ENCODE data around the gene TMEM109.

The TMEM109 gene

DNA sequence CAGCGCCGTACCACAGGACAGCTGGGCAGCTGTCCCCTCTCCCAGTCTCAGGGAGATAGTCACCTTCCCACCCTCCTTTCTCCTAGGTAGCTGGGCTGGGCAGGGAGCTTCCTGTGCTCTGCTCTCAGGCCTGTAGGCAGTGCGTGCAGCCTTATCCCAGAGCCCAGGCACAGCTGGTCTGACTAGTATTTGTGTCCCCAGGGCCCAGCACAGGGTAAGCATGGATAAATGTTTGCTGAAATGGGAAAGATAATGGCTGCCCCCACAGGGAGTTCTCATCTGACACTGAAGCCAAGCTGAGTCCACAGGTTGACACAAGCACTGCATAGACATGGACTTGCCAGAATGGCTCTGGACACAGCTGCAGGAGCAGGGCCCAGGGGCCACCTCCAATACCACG, 28.3 kb downstream of the TMEM109 start:
- DNase-seq (ENCODE audit: low spot score) = no peak

DNA sequence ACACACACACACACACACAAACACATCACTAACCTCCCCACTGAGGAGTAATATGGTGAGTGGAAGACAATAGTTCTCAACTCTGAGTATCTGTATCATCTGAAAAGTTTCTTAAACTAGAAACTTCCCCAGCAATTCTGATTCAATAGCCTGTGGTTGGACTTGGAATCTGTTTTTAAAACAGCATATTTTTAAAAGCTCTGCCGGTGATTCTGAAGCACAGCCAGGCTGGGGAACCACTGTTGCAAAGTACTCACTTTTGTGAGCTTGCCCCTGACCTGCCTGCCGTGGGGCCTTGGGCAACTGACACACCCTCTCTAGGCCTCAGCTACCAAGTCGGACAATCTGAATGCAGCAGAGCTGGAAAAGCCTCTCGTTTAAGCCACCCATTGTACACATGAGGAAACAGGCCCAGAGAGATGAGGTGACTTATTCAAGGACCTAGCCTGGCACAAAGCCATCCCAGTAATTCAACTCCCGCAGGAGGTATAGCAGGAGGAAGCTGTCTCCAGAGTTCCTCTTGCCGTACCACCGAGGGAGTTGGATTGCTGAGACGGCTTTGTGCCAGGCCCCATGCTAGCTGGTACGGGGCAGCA, 29.1 kb downstream of the TMEM109 start:
- no peak for DNase-seq (ENCODE audit: low spot score)

DNA sequence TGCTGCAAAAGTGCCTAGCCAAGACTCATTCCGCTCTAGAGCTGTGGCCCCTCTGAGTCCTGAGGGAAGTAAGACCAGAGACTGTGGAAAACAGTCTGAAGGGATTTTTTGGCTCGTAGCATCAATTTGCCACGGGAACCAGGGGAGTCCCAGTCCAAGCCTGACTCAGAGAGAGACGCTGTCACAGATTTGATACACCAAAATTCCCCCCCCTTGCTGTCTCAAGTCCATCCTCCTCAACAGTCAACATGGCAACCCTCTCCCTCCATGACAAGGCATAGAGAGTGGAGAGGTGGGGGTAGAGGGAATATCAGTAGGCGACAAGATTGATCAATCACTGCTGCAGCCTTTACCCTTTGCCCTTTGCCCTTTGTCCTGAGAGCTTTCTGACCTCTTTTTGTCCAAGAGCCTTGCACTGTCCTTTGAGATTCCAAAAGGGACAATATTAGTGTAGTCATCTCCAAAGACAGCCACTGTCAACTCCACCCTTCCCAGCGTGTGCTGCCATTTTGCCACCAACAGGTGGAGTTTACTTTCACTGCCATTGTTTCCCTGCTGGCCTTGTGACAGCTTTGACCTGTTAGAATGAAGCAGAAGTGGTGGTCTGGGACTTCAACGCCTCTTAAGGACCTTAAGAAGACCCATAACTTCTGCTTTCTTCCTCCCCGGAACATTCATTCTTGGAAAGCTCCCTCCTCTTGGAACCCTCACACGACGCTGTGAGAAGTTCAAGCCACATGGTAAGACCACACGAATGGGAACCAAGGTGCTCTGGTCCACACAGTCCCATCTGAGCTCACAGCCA, 30.7 kb downstream of the TMEM109 start:
- no peak for DNase-seq (ENCODE audit: low spot score)

DNA sequence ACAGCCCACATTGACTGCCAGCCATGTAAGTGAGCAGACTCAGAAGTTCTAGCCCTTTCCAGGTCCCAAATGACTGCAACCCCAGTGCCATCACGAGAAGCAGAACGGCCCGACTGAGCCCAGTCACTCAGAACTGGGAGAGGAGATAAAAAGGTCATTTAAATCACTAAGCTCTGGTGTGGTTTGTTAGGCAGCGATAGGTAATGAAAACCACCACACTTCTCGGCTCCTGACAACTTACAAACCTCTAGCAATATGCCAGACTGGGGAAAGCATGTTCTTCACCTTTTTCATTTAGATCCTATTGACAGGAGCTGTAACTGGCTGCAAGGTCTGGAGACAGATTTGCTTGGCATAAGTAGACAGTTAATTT, 31.3 kb downstream of the TMEM109 start:
- DNase-seq (ENCODE audit: low spot score) = no peak

DNA sequence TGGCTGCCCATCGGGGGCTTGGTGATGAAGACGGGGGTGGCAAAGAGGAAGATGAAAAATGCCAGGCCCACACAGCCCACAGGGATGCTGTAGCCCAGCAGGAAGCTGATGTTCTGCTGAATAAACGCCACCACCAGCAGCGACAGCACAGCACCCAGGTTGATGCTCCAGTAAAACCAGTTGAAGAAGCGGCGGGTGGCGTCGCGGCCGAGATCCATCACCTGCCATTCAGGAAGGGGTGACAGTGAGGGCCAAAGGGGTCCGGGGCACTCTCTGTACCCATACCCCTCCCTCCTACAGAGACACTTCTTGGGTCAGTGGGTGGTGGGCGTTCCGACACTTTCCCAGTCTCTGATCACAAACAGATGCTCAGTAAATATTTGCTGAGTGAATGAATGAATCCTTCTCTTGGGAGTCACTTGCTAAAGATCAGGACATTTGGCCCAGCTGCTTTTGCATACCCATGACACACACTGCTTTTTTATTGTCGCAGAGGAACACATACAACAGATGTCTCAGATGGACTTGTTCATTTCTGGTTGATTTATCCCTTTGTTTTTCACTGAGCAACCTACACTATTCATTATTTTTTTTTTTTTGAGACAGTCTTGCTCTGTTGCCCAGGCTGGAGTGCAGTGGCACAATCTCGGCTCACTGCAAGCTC, 32.8 kb downstream of the TMEM109 start:
- no peak for DNase-seq (ENCODE audit: low spot score)

DNA sequence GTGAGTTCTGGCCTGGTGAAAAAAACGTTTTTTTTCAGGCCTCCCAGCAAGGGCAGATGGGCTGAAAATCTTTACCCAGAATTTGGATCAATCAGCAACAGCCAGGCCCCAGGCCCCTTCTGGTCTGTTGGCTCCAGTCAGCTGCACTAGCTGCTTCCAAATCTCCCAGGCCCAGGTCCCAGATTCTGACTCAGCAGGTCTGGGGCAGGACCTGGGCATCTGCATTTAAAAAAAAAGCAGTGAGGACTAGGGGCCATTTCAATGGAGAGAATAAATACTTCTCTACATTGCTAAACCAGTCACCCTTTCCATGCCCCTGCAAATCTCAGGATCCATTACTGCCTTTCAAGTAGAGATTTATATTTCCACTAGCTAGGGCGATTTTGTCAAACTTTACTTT, 33.7 kb downstream of the TMEM109 start:
- no peak for DNase-seq (ENCODE audit: low spot score)

DNA sequence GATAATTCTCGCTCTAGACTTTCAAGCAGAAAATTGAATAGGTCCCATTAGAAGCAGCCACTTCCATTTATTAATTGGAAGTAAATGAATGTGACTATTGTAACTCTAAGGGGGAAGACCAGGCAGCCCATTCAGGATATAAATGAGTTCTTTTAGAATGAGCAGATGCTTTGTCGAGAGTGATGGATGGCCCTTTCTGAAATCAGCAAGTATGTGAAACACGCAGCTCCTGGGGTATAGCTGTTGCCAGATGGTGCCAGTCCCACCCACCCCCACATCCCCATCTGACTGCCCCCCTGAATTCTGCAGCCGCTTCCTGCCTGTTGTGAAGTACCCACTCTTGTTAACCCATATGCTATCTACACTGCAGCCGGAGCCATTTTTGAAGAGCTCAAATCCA, 34.3 kb downstream of the TMEM109 start:
- peak; percentile 58 for DNase-seq (ENCODE audit: low spot score)

DNA sequence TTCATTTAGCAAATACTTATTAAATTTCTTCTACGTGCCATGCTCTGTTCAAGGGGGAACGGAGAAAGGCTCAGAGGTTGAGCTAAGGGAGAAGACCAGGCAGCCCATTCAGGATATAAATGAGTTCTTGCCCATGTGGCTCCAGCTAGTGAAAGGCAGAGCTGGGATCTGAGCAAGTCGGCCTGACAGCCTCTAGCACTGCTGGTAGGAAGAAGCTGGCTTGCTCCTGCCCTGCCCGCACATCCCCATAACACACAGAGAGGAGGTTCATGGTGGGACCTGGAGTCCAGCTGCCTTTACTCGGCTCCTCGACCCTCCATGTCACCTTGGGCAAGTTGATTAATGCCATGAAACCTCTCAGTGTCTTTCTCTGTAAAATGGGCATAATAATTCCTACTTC, 36.1 kb downstream of the TMEM109 start:
- DNase-seq (ENCODE audit: low spot score) = no peak

DNA sequence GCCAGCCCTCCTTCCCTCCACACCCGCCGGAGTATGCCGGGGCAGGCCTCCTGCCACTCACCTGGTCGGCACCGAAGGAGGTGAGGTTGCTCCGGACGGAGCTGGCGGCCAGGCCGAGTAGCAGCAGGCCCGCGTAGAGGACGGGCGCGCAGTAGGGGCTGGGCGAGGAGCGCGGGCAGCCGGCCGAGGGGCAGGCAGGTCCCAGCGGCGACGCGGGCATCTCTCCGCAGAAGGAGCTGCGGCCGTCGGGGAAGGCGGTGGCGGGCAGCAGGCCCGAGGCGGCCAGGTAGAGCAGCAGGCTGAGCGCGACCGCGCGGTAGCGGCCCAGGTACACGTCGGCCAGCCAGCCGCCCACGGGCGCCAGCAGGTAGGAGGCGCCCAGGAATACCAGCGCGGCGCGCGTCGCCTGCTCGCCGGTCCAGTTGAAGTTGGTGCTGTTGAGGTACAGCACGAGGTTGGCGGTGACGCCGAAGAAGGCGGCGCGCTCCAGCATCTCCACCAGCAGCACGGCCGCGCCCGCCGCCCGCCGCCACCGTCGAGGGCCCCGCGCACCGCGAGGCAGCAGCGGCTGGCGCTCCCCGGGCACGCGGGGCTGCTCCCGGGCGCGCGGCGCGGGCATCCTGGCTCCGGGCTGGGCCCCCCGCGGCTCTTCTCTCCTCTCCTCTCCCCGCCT, 37.1 kb downstream of the TMEM109 start:
- no peak for DNase-seq (ENCODE audit: low spot score)

DNA sequence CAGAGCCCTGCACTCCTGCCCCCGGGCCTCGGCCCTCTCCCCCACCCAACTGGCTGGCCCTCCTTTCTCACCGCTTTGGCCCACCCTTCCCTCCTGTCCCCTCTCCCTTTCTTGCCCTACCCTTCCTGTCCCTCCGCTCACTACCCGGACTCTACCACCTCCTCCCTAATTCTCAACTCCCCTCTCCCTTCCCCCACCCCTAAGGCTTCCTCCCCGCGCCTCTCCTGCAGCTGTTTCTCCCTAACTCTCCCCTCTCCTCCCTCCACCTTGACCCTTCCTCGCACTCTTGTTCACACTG, 37.6 kb downstream of the TMEM109 start:
- DNase-seq (ENCODE audit: low spot score) = no peak

DNA sequence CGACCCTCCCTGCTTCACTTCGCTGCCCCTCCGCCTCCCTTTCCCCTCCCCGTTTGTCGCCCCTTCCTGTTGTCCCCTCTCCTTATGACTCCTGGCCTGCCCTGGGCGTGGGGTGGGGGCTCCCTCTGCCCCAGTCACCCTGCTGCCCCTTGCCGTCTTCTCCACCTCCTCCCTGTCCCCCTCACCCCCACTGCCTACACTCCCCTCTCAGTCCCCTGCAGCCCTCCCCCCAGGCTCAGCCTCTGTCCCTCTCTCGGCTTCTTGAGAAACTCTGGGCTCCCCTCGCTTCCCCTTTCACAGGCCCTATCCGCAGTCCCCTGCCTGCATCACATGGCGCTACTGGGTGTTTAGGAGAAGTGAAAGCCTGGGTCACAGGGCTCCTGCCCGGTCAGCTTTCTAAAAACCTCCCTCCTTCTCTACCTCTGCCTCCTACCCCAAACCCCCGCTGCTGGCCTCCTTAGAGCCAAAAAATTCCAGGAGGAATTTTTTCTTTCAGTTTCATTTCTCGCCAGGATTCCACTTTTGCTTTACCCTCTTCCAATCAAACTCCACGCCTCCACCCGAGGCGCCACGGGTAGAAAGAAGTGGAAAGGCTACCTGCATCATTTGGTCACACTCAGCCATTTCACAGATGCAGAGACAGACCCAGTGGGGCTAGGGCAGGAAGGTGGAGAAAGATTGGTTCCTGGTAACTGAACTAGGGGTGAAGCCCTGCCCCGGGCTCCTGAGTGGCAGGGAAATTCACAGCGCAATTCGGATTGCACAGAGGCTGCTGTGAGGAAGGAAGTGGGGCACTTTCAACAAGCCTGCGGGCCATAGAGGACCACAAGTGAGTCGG, 38.2 kb downstream of the TMEM109 start, which contains the start of gene SLC15A3:
SLC15A3 (minus strand) TSS at position 273 of the 838 bp plus-strand sequence. CDS start 625 bp downstream, outside the sequence.
- DNase-seq (ENCODE audit: low spot score) = no peak

DNA sequence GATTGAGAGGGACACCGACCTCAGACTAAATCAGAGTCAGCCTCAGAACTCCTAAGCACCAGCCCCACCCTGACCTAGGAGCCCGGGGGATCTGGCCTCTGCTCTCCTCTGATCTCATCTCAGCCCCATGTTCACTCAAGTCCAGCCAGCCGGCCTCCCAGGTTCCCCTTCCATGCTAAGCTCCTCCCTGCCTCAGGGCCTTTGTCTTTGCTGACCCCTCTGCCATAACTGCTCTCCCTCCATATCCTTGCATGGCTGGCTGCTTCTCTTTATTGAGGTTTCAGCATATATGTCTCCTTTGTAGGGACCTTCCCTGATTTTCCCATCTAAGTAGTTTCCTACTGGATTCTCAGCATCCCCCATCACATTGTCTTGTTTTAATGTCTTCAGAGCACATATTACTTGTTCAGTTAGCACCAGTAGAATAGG, 38.8 kb downstream of the TMEM109 start:
- no peak for DNase-seq (ENCODE audit: low spot score)

DNA sequence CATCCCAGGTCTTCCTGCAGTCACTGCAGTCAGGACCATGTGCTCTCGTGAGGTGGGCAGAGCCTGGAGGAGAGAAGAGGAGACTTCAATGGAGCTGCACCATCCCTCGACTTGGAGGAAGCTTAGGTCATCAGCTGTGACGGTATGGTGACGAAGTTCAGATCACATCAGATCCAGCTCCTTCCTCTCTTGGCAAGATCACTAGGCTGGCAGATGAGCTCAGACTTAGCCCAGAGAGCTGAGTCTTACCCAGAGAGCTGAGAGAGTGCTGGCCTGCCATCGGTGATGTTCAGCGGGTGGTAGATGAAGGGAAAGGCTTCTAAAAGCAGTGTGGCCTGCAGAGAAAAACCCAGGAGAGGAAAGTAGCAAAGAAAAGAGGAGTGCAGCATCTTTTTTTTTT, 39.8 kb downstream of the TMEM109 start:
- no peak for DNase-seq (ENCODE audit: low spot score)

DNA sequence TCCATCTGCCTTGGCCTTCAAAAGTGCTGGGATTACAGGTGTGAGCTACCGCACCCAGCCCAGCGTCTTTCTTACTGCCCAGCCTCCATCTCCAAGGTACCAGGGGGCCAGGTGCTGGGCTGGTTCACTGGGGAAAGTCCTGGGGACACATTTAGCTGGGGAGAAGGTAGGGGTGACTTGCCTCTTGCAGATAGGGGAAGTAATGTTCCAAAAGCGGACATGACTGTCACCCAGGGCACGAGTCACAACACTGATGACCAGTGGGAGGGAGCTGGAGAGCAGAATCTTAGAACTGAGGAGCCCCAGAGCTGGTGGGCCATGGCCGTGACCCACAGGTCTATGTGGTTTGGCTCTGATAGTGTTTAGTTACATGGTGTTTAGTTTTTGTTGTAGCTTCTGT, 40.5 kb downstream of the TMEM109 start:
- DNase-seq (ENCODE audit: low spot score) = no peak

DNA sequence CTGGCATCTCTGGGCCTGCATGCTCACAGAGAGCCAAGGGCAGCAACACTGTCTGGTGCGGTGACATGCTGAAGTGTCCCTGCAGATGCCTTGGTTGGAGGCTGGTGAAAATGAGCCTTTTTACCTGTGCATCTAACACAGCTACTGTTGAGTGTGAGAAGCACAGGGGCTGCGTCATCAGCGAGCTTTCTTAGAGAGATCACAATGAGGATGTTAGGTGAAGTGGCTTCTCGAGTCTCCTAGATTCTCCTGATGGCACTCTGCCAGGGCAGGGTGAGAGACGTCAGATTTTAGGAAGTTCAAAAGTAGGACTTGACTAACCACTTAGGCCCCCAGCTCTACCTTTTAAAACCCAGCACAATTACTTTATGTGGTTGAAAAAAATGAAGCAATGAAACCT, 41.6 kb downstream of the TMEM109 start:
- DNase-seq (ENCODE audit: low spot score) = no peak

DNA sequence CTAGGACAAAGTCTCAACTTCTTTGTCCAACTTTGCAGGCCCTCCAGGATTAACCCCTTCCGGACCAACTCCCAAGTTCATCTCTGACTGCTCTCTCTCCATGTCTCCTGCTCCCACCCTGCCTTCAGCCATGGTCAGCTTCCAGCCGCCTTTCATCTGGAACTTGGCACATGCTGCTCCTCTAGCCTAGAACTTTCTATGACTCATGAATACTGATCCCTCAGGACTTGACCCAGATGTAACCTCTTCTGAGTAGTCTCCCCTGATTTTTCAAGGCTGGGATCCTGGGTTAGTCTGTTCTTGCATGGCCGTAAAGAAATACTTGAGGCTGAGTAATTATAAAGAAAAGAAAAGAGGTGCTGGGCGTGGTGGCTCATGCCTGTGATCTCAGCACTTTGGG, 43.2 kb downstream of the TMEM109 start:
- no peak for DNase-seq (ENCODE audit: low spot score)

DNA sequence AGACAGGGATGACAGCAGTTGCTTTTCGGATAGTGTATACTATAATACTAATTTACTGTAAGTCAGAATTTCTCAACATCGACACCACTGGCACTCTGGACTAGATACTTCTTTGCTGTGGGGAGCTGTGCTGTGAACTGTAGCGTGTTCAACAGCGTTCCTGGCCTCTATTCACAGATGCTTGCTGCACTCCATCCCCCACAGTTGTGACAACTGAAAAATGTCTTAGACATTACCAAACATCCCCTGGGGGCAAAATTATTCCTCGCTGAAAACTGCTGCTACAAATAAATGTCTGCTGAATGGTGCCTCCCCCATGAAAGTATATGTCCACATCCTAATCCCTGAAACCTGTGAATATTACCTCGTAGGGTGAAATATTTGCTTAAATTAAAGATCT, 45.5 kb downstream of the TMEM109 start:
- DNase-seq (ENCODE audit: low spot score) = no peak

DNA sequence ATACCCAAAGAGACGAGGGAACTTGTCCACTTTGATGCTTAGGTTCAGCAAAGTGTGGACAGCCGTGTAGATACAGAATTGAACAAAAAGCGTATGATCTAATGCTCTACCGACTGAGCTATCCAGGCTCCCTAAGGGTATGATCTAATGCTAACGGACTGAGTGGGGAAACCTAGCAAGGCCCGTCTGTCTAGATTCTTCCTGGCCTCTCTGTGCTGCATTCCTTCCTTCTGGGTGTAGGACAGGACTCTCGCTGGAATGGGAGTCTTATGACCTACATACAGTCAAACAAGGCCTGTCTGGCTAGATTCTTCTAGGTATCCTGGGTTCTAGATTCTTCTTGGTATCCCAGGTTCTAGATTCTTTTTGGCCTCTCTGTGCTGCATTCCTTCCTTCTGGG, 46.4 kb downstream of the TMEM109 start:
- DNase-seq (ENCODE audit: low spot score) = no peak

DNA sequence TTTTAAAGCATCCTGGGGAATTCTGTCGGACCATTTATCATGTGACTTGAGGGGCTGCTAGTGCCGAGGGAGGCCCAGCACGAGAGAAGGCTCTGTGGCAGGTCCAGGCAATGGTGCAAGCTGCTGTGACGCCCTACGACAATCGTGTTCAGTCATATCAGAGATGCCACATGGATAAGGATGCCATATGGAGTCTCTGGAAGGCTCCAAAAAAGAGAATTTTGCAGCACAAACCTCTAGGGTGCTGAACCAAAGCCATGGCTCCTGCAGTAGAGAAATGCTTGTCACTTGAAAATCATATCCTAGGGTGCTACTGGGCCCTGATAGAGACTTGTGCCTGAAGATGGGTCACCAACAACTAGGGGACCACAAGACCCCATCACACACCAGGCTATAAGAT, 50.8 kb downstream of the TMEM109 start:
- DNase-seq (ENCODE audit: low spot score) = no peak

DNA sequence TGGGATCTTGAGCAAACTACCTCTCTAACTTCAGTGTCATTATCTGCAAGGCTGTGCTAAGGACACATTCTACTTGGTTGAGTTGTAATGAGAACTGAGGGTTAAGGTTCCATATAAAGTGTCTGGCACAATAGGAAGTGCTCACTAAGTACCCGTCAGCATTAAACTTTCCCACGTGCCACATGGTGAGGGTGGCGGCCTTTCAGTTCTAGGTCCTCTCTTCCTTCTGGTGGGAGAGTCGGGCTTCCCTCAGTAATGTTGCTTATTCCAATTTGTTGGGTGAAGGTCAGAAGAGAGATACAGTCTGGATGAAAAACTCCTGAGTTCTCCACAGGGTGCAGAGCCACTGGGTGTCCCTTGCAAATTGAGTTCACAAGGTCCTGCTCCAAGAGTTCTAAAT, 52.9 kb downstream of the TMEM109 start:
- DNase-seq (ENCODE audit: low spot score) = no peak

DNA sequence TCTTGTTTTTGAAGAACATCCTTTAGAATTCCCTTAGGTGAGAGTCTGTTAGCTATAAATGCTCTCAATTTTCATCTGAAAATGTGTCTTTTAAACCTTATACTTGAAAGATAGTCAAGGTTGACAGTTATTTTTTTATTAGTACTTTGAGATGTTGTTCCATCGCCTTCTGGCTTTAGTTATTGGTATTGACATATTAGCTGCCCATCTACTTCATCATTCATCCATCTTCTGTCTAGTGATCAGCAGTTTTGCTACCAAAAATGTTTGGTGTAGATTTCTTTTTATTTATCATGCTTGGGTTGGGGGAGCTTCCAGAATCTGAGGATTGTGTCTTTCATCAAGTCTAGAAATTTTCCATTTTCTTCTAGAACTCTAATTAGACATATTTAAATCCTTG, 54.3 kb downstream of the TMEM109 start:
- DNase-seq (ENCODE audit: low spot score) = no peak

DNA sequence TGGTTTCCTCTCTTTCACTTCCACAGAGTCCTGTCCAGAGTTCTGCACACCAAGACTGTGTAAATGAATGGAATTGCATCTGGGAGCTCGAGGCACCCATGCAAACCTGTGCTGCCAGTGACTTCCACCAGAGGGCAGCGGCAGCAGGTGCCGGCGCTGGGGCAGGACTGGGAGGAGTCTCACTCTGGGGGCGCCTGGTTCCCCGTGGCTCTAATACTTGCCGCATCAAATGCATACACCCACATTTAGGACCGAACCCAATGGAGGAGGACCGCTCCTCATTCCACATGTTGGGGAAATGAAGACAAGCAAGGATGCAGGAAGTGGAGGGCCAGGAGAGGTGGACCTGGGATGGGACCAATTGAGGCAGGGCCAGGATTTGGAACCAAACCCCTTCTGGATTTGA, 56.4 kb downstream of the TMEM109 start:
- DNase-seq (ENCODE audit: low spot score) = peak; percentile 47

Data from COLO829 (cell line).